Stimulated activated CD4-positive, alpha-beta T cell treated with anti-CD3 and anti-CD28 coated beads, Interleukin-1b, Interleukin-23, amount 100 ng/mL, for 4 hours (primary cell): Measurements from ENCODE around the gene BRINP1.

Experiments used
- DNase-seq, 2 donors: peaks; one replicate each; pipeline ENCODE4 v3.0.0-alpha.2; 2020; ENCODE audit warnings: low read depth in 2 of 2

The BRINP1 gene

DNA sequence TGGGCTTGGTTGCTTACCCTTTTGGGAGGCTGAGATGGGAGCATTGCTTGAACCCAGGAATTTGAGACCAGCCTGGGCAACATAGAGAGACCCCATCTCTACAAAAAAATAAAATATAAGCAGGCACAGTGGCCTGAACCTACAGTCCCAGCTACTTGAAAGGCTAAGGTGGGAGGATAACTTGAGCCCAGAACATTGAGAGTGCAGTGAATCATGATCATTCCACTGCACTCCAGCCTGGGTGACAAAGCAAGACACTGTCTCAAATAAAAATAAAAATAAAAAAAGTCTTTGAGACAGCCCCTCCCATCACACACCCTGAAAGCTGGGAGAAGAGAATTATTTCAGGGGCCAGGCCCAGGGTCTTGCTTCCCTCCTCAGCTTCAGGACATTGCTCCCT is 251.8 kb downstream of the BRINP1 start:
- DNase-seq: no peak
